ENCODE measurements around the gene GLDC. TPM values are rescaled to one million over a fixed set of nuclear protein-coding genes. Genes with fewer than 3 reads are reported as not detected.
"Not testable (repeated sequence)": the region's sequence is repeated elsewhere in the genome, so short reads cannot be mapped to it uniquely, and the experiment has no call there.

GLDC gene
- total RNA-seq, 1 donor, result 0.43 TPM

GRCh38 chr9:6646293-6646636 lies 736 bp upstream of the GLDC start:
- no peak for TF ChIP-seq CTCF (IDR thresholded peaks at IDR 0.05; ENCODE audit: insufficient read depth, low read depth, low read length)
- no peak for DNase-seq (ENCODE audit: low read depth)

GRCh38 chr9:6645105-6645354 lies 499 bp downstream of the GLDC start:
- not testable (repeated sequence) for DNase-seq (ENCODE audit: low read depth); H3K4me3 ChIP-seq (ENCODE audit: low read depth, low read length)

More at GRCh38 chr9:6646293-6646636, 736 bp upstream of the GLDC start:
- H3K4me3 ChIP-seq (ENCODE audit: low read depth, low read length), result no peak overlapping the region

- H3K4me3 ChIP-seq (ENCODE audit: low read depth, low read length), result no peak overlapping the region
Observed at GRCh38 chr9:6644346-6645104, 1.0 kb downstream of the GLDC start.

GRCh38 chr9:6641961-6642360 lies 3.6 kb downstream of the GLDC start:
- no peak for DNase-seq (ENCODE audit: low read depth)
- TF ChIP-seq CTCF (IDR thresholded peaks at IDR 0.05; ENCODE audit: insufficient read depth, low read depth, low read length), result no peak
- no peak overlapping the region for H3K4me3 ChIP-seq (ENCODE audit: low read depth, low read length)

More at GRCh38 chr9:6644346-6645104, 1.0 kb downstream of the GLDC start:
- no peak for DNase-seq (ENCODE audit: low read depth)
- TF ChIP-seq CTCF (IDR thresholded peaks at IDR 0.05; ENCODE audit: insufficient read depth, low read depth, low read length), result no peak

GRCh38 chr9:6641561-6641960 lies 4.0 kb downstream of the GLDC start:
- peak; percentile 16 for DNase-seq (ENCODE audit: low read depth)
- TF ChIP-seq CTCF (IDR thresholded peaks at IDR 0.05; ENCODE audit: insufficient read depth, low read depth, low read length), result no peak
- H3K4me3 ChIP-seq (ENCODE audit: low read depth, low read length), result no peak overlapping the region

- H3K4me3 ChIP-seq (ENCODE audit: low read depth, low read length), result no peak overlapping the region
- DNase-seq (ENCODE audit: low read depth), result no peak
- no peak for TF ChIP-seq CTCF (IDR thresholded peaks at IDR 0.05; ENCODE audit: insufficient read depth, low read depth, low read length)
Observed at GRCh38 chr9:6641056-6641455, 4.5 kb downstream of the GLDC start.

GRCh38 chr9:6640268-6641051 lies 5.1 kb downstream of the GLDC start:
- no peak for TF ChIP-seq CTCF (IDR thresholded peaks at IDR 0.05; ENCODE audit: insufficient read depth, low read depth, low read length)
- H3K4me3 ChIP-seq (ENCODE audit: low read depth, low read length), result no peak overlapping the region
- DNase-seq (ENCODE audit: low read depth), result no peak

All from fibroblast of villous mesenchyme (primary cell).